GM12878 (cell line): ENCODE data around the gene DISC1. TPM values are rescaled to one million over a fixed set of nuclear protein-coding genes. Genes with fewer than 3 reads are reported as not detected.
A peak's percentile ranks its signal among the peaks of the same experiment; 100 is the strongest.

ENCODE experiments used
- ATAC-seq: fragments of 200-7000 bp; cut with Tn5 transposase; 3 replicates; pipeline ENCODE4 v1.9.1; 2020; ENCODE audit warnings: mild to moderate bottlenecking, moderate library complexity
- BruUV-seq: library from RNA; stranded (reverse); fragments of 400-500 nt; replicated peaks from 2 replicates; lab custom pipeline; 2021; lab: Mats Ljungman, UMichigan
- CTCF ChIA-PET: fragments of 300-600 bp; sonication (Branson Sonifier 250); formaldehyde crosslinking; extraction: SDS; loops from one replicate; lab custom pipeline; 2021; ENCODE audit warnings: inconsistent platforms; lab: Yijun Ruan, JAX
- POLR2A ChIA-PET: fragments of 350-600 bp; formaldehyde crosslinking; extraction: SDS; loops from one replicate; lab custom pipeline; 2021; ENCODE audit warnings: inconsistent platforms; lab: Charles Lee
- RAD21 ChIA-PET: fragments of 300-600 bp; sonication (Branson Sonifier 250); formaldehyde crosslinking; loops from one replicate; lab custom pipeline; 2023; ENCODE audit warnings: antibody characterized with exemption; ENCODE audit not compliant: unreplicated experiment; lab: Charles Lee
- SMC1A ChIA-PET: fragments of 300-600 bp; sonication (Branson Sonifier 250); formaldehyde crosslinking; loops from one replicate; lab custom pipeline; 2023; ENCODE audit not compliant: unreplicated experiment, uncharacterized antibody; lab: Charles Lee
- DNase-seq: peaks from one replicate; pipeline ENCODE4 v3.0.0-alpha.2; 2011; ENCODE audit warnings: low read depth, low spot score
- FAIRE-seq: peaks from 3 replicates; lab custom pipeline; 2011; peaks lifted over from hg19 to GRCh38; lab: Jason Lieb, UNC
- H2AFZ ChIP-seq: 2 replicates; pipeline ENCODE4 v1.6.0; 2011; ENCODE audit warnings: low read depth, low read length, control low read depth; ENCODE audit not compliant: control insufficient read depth
- H3K27ac ChIP-seq: 2 replicates; pipeline ENCODE4 v1.5.1; 2011; ENCODE audit warnings: control low read depth; ENCODE audit not compliant: control insufficient read depth, insufficient read depth
- H3K27me3 ChIP-seq, 2 experiments: replicated peaks in 1 of 2; 2 replicates each; pipeline versions ENCODE4 v1.6.0 to v1.6.1; 2011; ENCODE audit warnings: low read length in 1 of 2; ENCODE audit not compliant: control insufficient read depth in 2 of 2, insufficient read depth in 2 of 2
- H3K36me3 ChIP-seq, 2 experiments: 2 replicates each; pipeline ENCODE4 v1.5.1; 2011; ENCODE audit warnings: low read length in 1 of 2; ENCODE audit not compliant: control insufficient read depth in 2 of 2, insufficient read depth in 2 of 2
- H3K4me1 ChIP-seq: 2 replicates; pipeline ENCODE4 v1.6.1; 2011; ENCODE audit warnings: mild to moderate bottlenecking, low read length, moderate library complexity, mixed read lengths; ENCODE audit not compliant: control insufficient read depth, insufficient read depth
- H3K4me2 ChIP-seq: 2 replicates; pipeline ENCODE4 v1.6.0; 2011; ENCODE audit warnings: control low read depth; ENCODE audit not compliant: control insufficient read depth, insufficient read depth
- H3K4me3 ChIP-seq: fragments of 200-600 bp; sonication (generic); 2 replicates; pipeline ENCODE4 v1.5.1; 2016
- H3K79me2 ChIP-seq: 2 replicates; pipeline ENCODE4 v1.6.0; 2011; ENCODE audit warnings: low read length; ENCODE audit not compliant: control insufficient read depth, insufficient read depth
- H3K9ac ChIP-seq: 2 replicates; pipeline ENCODE4 v1.8.0; 2011; ENCODE audit warnings: low read length, control low read depth, mixed read lengths; ENCODE audit not compliant: control insufficient read depth, insufficient read depth
- H3K9me3 ChIP-seq: replicated peaks from 3 replicates; pipeline ENCODE4 v1.5.1; 2011; ENCODE audit warnings: mild to moderate bottlenecking, low read length; ENCODE audit not compliant: control insufficient read depth, insufficient read depth
- H4K20me1 ChIP-seq: 2 replicates; pipeline ENCODE4 v1.6.0; 2011; ENCODE audit not compliant: control insufficient read depth, insufficient read depth
- GATAD2B ChIP-seq: fragments of 450-650 bp; conservative IDR thresholded peaks from 2 replicates; pipeline ENCODE4 v1.6.1; 2017; ENCODE audit warnings: low read depth, mild to moderate bottlenecking, moderate library complexity
- JUNB ChIP-seq: IDR thresholded peaks from 2 replicates; pipeline ENCODE4 v1.6.1; 2016; ENCODE audit warnings: antibody characterized with exemption, mild to moderate bottlenecking
- RFX5 ChIP-seq: IDR thresholded peaks from 2 replicates; pipeline ENCODE4 v1.6.1; 2011; ENCODE audit warnings: low read depth, low read length, improper control_type of control experiment
- SPI1 ChIP-seq: IDR thresholded peaks from 2 replicates; pipeline ENCODE4 v1.6.1; 2011; ENCODE audit warnings: low read depth, mild to moderate bottlenecking, low read length, moderate library complexity, borderline replicate concordance; ENCODE audit not compliant: insufficient read depth
- SUPT20H ChIP-seq: IDR thresholded peaks from 2 replicates; pipeline ENCODE4 v1.6.1; 2011; ENCODE audit warnings: low read depth, mild to moderate bottlenecking, low read length, moderate library complexity, borderline replicate concordance; ENCODE audit not compliant: control insufficient read depth
- TCF3 ChIP-seq: IDR thresholded peaks from 2 replicates; pipeline ENCODE4 v1.6.1; 2012; ENCODE audit warnings: low read depth, mild to moderate bottlenecking, low read length, borderline replicate concordance; ENCODE audit not compliant: insufficient read depth
- TCF7 ChIP-seq: IDR thresholded peaks from 2 replicates; pipeline ENCODE4 v1.6.1; 2014; ENCODE audit warnings: antibody characterized with exemption, borderline replicate concordance
- ZNF217 ChIP-seq: fragments of 450-650 bp; IDR thresholded peaks from 2 replicates; pipeline ENCODE4 v1.6.1; 2017; ENCODE audit warnings: antibody characterized with exemption, mild to moderate bottlenecking
- ZSCAN29 ChIP-seq: fragments of 450-650 bp; IDR thresholded peaks from 2 replicates; pipeline ENCODE4 v1.6.1; 2017; ENCODE audit warnings: mild to moderate bottlenecking, moderate library complexity
- WGBS: methylation state at CpG from one replicate; pipeline ENCODE4 v1.1.6; 2016; ENCODE audit warnings: low lambda C conversion rate; ENCODE audit not compliant: insufficient replicate concordance, insufficient coverage; ENCODE audit errors: missing lambda C conversion rate; 5-methylcytosine and 5-hydroxymethylcytosine counted together
- in situ Hi-C: fragments of 300-500 bp; cut with MboI; formaldehyde crosslinking; loops from 9 replicates; pipeline ENCODE4 v1.14.3; 2018; ENCODE audit warnings: mixed read lengths
- intact Hi-C: fragments of 100-400 bp; cut with micrococcal nuclease; formaldehyde crosslinking; loops from one replicate; pipeline ENCODE4 v1.14.2; 2022; ENCODE audit not compliant: unreplicated experiment
- polyA plus RNA-seq, 11 experiments: library from polyadenylated mRNA; depleted of rRNA in 4 of 11; unstranded in 6 of 11; stranded (reverse) in 5 of 11; fragments of >200 nt; fragmentation: Nextera tagmentation in 4 of 11; fragmentation: Illumina TruSeq in 1 of 11; extraction: Ambion mirVana in 4 of 11; extraction: Trizol in 1 of 11; gene quantifications; 1 replicate in 1 of 11; 2 replicates in 10 of 11; pipeline versions ENCODE4 v1.2.1 to v1.2.3, GENCODE V29; 2011 to 2016; ENCODE audit warnings: inconsistent platforms in 2 of 11, missing spikeins in 2 of 11, low read depth in 1 of 11
- total RNA-seq, 4 experiments: library from RNA; depleted of rRNA in 3 of 4; stranded (reverse); fragments of >200 nt in 3 of 4; fragmentation: Illumina TruSeq in 1 of 4; extraction: Trizol in 1 of 4; gene quantifications; 2 replicates each; pipeline versions ENCODE4 v1.2.1 to v1.2.3, GENCODE V29; 2013 to 2021

Gene DISC1
- total and polyA plus RNA-seq, 10 of the 15 experiments (the other 5 are each of a cell fraction or from before 2014, with no cell fraction given): 0.05 to 0.72 (median 0.19) TPM; not detected in 1

- in situ Hi-C loops: no loop called here
- no peaks in the 10 kb centered on the region for H4K20me1 ChIP-seq
- CTCF ChIA-PET: interaction anchor here (0.6 kb wide), 1 partner anchor 14 kb away, joined by 3 read pairs; no protein-coding TSS in a partner anchor
- FAIRE-seq (no peak), DNase-seq (no peak), ATAC-seq (no peak)
- H3K4me2 ChIP-seq: no peak overlapping the region
- intact Hi-C loops: no loop called here
- no peak for TF ChIP-seq RFX5
- no peak for TF ChIP-seq ZNF217
- no peak for TF ChIP-seq TCF3
- TF ChIP-seq SUPT20H: no peak
- TF ChIP-seq SPI1: no peak
- no peak for TF ChIP-seq GATAD2B
- H3K27ac ChIP-seq: no peak overlapping the region
- no peaks in the 10 kb centered on the region for H3K9me3 ChIP-seq
- no peaks in the 10 kb centered on the region for H3K79me2 ChIP-seq
- H3K27me3 ChIP-seq: no peaks in the 10 kb centered on the region
- SMC1A ChIA-PET: no interaction called here
- BruUV-seq: no TSS peak
- POLR2A ChIA-PET: no interaction called here
- H3K4me1 ChIP-seq: no peaks in the 10 kb centered on the region
- no peak overlapping the region for H3K9ac ChIP-seq
- RAD21 ChIA-PET: no interaction called here
- 80% methylated on average over 2 of the region's 2 CpGs for WGBS
- H2AFZ ChIP-seq: no peak overlapping the region
- no peak overlapping the region for H3K4me3 ChIP-seq
- no peaks in the 10 kb centered on the region for H3K36me3 ChIP-seq
Measured at GRCh38 chr1:231998791-231999190, 372.2 kb downstream of the DISC1 start.

GRCh38 chr1:232005300-232005699 lies 378.7 kb downstream of the DISC1 start:
- DNase-seq (no peak), ATAC-seq (no peak), FAIRE-seq (no peak)
- Histone ChIP-seq H3K4me3 (no peak overlapping the region), H3K9me3 (no peaks in the 10 kb centered on the region), H3K79me2 (no peaks in the 10 kb centered on the region), H3K4me1 (no peaks in the 10 kb centered on the region), H4K20me1 (no peaks in the 10 kb centered on the region), H3K27ac (no peak overlapping the region), H3K36me3 (no peaks in the 10 kb centered on the region), H2AFZ (no peak overlapping the region), H3K27me3 (no peaks in the 10 kb centered on the region), H3K9ac (no peak overlapping the region), H3K4me2 (no peak overlapping the region)
- 89% methylated on average over 1 of the region's 1 CpG for WGBS
- intact Hi-C loops (no loop called here), in situ Hi-C loops (no loop called here)
- POLR2A ChIA-PET: no interaction called here
- BruUV-seq: no TSS peak
- CTCF ChIA-PET: no interaction called here
- SMC1A ChIA-PET: no interaction called here
- TF ChIP-seq TCF7 (peak; percentile 50; the same call in 1 of the 2 replicates), JUNB (peak; percentile 53; the same call in 1 of the 2 replicates), ZSCAN29 (no peak)
- RAD21 ChIA-PET: no interaction called here
